ENCODE results near the gene PKHD1.

Gene PKHD1

GRCh38 chr6:51600514-51600913, 486.9 kb downstream of the PKHD1 start:
- no peak for DNase-seq

GRCh38 chr6:51598171-51598570, 489.2 kb downstream of the PKHD1 start:
- no peak for DNase-seq

GRCh38 chr6:51594981-51595380, 492.4 kb downstream of the PKHD1 start:
- DNase-seq, result no peak

GRCh38 chr6:51585264-51585663, 502.1 kb downstream of the PKHD1 start:
- no peak for DNase-seq

- DNase-seq, result no peak
Observed at GRCh38 chr6:51584163-51584562, 503.2 kb downstream of the PKHD1 start.

GRCh38 chr6:51578994-51579393, 508.4 kb downstream of the PKHD1 start:
- DNase-seq, result no peak

- DNase-seq, result no peak
Observed at GRCh38 chr6:51578362-51578761, 509.1 kb downstream of the PKHD1 start.

GRCh38 chr6:51574040-51574439, 513.4 kb downstream of the PKHD1 start:
- no peak for DNase-seq

- no peak for DNase-seq
Observed at GRCh38 chr6:51571168-51571567, 516.2 kb downstream of the PKHD1 start.

GRCh38 chr6:51570168-51570921, 517.1 kb downstream of the PKHD1 start:
- DNase-seq, result no peak

- no peak for DNase-seq
Observed at GRCh38 chr6:51569594-51569993, 517.8 kb downstream of the PKHD1 start.

GRCh38 chr6:51568771-51569170, 518.6 kb downstream of the PKHD1 start:
- no peak for DNase-seq

- DNase-seq, result no peak
Observed at GRCh38 chr6:51565472-51565871, 521.9 kb downstream of the PKHD1 start.

Measured in midbrain (tissue), 1 donor.